Glutamatergic neuron (in vitro differentiated cells): ENCODE measurements around the gene ASCC3. TPM values are rescaled to one million over a fixed set of nuclear protein-coding genes. Genes with fewer than 3 reads are reported as not detected.

Experiments used
- DNase-seq: peaks from one replicate; pipeline ENCODE4 v3.0.0; 2022
- H3K27ac Mint-ChIP-seq: one replicate; pipeline ENCODE4 v1.8.0; 2020; ENCODE audit warnings: mild to moderate bottlenecking, mixed read lengths, inconsistent platforms; ENCODE audit not compliant: unreplicated experiment
- H3K27me3 Mint-ChIP-seq: one replicate; pipeline ENCODE4 v1.8.0; 2020; ENCODE audit warnings: mild to moderate bottlenecking, moderate library complexity, mixed read lengths, inconsistent platforms; ENCODE audit not compliant: unreplicated experiment
- H3K36me3 Mint-ChIP-seq: one replicate; pipeline ENCODE4 v1.8.0; 2020; ENCODE audit warnings: mild to moderate bottlenecking, mixed read lengths, inconsistent platforms; ENCODE audit not compliant: unreplicated experiment
- H3K4me1 Mint-ChIP-seq: one replicate; pipeline ENCODE4 v1.8.0; 2020; ENCODE audit warnings: mild to moderate bottlenecking, low read depth, mixed read lengths, inconsistent platforms; ENCODE audit not compliant: unreplicated experiment
- H3K4me3 Mint-ChIP-seq: one replicate; pipeline ENCODE4 v1.8.0; 2020; ENCODE audit warnings: mild to moderate bottlenecking, mixed read lengths, inconsistent platforms; ENCODE audit not compliant: unreplicated experiment
- H3K9me3 Mint-ChIP-seq: one replicate; pipeline ENCODE4 v1.8.0; 2020; ENCODE audit warnings: mild to moderate bottlenecking, moderate library complexity, mixed read lengths, inconsistent platforms; ENCODE audit not compliant: unreplicated experiment
- CTCF ChIP-seq: fragments of 200-600 bp; sonication (generic); IDR thresholded peaks from one replicate; pipeline ENCODE4 v1.5.0; 2021; ENCODE audit not compliant: partially characterized antibody, unreplicated experiment
- total RNA-seq: library from RNA; stranded (reverse); fragmentation: NEBNext Ultra II Directional; extraction: Animal tissue kit (Norgen Biotek cat#: 25700); gene quantifications from one replicate; pipeline ENCODE4 v1.2.1, GENCODE V29; 2021; ENCODE audit not compliant: unreplicated experiment

The ASCC3 gene
- total RNA-seq, 1 donor from 2014 or later: 49.6 TPM

DNA sequence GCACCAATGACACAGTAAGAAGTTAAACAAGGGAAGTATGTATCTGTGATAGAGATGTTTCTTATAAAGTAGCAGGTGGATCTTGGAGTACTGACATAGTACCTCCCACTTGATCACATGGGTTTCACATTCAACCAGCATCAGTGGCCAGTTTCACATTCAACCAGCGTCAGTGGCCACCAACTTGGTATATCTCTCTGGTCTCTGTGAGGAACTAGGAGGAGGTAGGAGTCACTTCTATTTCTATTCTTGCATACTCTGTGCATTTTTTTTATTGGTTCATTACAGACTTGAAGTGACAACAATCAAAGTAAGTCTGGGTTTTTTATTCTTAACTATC is 216.1 kb downstream of the ASCC3 start:
- DNase-seq: no peak
- H3K36me3 Mint-ChIP-seq: no peaks in the 10 kb centered on the region
- H3K4me3 Mint-ChIP-seq: no peak overlapping the region
- H3K9me3 Mint-ChIP-seq: no peaks in the 10 kb centered on the region
- no peaks in the 10 kb centered on the region for H3K27me3 Mint-ChIP-seq
- peaks cover 7% of the 10 kb centered on the region for H3K4me1 Mint-ChIP-seq
- H3K27ac Mint-ChIP-seq: no peak overlapping the region
- no peak for TF ChIP-seq CTCF

DNA sequence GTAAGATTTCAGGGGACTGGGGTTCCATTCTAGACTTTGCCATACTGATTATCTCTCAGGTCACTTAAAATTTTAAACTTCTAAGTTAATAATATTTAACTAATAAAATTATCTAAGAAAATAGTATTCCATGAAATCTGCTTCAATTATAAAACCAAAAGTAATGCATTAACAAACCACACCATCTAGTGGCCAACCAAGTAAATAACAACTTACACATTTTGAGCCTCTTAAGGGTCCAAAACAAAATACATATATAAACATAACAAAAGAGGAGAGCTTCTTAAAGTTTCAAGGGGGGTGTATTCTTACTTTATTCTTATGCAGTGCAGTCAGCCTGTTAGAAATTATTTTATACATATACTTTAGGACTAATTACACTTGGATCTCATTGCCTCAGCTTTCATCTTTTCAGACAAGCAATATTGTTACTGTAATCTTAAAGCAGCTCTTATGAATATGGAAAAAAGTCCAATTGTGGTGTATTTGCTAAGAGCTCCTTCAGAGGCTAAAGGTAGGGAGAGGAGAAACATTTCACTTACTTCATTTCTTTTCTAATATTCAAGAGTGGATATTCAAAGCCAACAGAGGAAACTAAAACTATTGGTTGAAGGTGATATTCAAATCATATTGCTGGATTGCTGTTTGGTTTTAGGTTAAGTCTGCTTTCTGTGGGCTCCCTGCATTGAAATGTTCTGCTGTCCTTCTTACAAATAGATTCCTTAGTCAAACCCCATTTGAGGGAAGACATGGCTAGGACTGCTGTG is 216.7 kb downstream of the ASCC3 start:
- no peaks in the 10 kb centered on the region for H3K27me3 Mint-ChIP-seq
- H3K4me3 Mint-ChIP-seq: no peak overlapping the region
- no peaks in the 10 kb centered on the region for H3K36me3 Mint-ChIP-seq
- peak; percentile 89 for TF ChIP-seq CTCF
- DNase-seq: no peak
- peaks cover 7% of the 10 kb centered on the region for H3K4me1 Mint-ChIP-seq
- H3K27ac Mint-ChIP-seq: no peak overlapping the region
- no peaks in the 10 kb centered on the region for H3K9me3 Mint-ChIP-seq

DNA sequence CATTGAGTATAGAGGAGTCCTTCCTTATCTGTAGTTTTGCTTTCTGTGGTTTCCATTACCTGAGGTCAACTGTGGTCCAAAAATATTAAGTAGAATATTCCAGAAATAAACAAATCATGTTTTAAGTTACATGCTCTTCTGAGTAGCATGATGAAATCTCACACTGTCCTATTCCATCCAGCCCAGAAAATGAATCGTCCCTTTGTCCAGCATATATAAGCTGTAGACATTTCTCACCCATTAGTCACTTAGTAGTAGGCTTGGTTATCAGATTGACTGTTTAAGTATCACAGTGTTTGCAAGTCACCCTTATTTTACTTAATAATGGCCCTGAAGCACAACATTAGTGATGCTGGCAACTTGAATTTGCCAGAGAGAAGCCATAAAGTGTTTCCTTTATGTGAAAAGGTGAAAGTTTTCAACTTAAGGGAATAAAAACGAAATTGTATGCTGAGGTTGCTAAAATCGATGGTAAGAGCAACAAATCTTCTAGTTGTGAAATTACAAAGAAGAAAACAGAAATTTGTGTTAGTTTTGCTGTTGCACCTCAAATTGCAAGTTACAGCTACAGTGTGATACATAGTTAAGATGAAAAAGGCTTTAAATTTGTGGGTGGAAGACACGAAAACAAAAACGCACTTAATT is 217.8 kb downstream of the ASCC3 start:
- no peak for TF ChIP-seq CTCF
- no peak overlapping the region for H3K4me3 Mint-ChIP-seq
- no peaks in the 10 kb centered on the region for H3K36me3 Mint-ChIP-seq
- no peak for DNase-seq
- no peaks in the 10 kb centered on the region for H3K27me3 Mint-ChIP-seq
- H3K9me3 Mint-ChIP-seq: no peaks in the 10 kb centered on the region
- no peak overlapping the region for H3K27ac Mint-ChIP-seq
- peaks cover 5% of the 10 kb centered on the region for H3K4me1 Mint-ChIP-seq

- no peak overlapping the region for H3K27ac Mint-ChIP-seq
- no peaks in the 10 kb centered on the region for H3K27me3 Mint-ChIP-seq
- peaks cover 5% of the 10 kb centered on the region for H3K4me1 Mint-ChIP-seq
- no peak for TF ChIP-seq CTCF
- no peak for DNase-seq
- no peak overlapping the region for H3K4me3 Mint-ChIP-seq
- H3K9me3 Mint-ChIP-seq: no peaks in the 10 kb centered on the region
- no peaks in the 10 kb centered on the region for H3K36me3 Mint-ChIP-seq
These were observed 218.9 kb downstream of the ASCC3 start for GRCh38 chr6:100662264-100662663.

- Mint-ChIP-seq H3K4me1 (peaks cover 11% of the 10 kb centered on the region), H3K27me3 (no peaks in the 10 kb centered on the region), H3K36me3 (no peaks in the 10 kb centered on the region), H3K9me3 (no peaks in the 10 kb centered on the region), H3K4me3 (no peak overlapping the region), H3K27ac (no peak overlapping the region)
- DNase-seq: no peak
- TF ChIP-seq CTCF: no peak
These were observed 222.6 kb downstream of the ASCC3 start for GRCh38 chr6:100658486-100658885.
